ENCODE data around the gene GATAD2B.
"Not testable (repeated sequence)": the region's sequence is repeated elsewhere in the genome, so short reads cannot be mapped to it uniquely, and the experiment has no call there.

The GATAD2B gene

GRCh38 chr1:153888533-153888932 is 34.2 kb downstream of the GATAD2B start:
- DNase-seq (ENCODE audit: low read depth in 2 of 2), result no peak

- no peak for DNase-seq (ENCODE audit: low read depth in 2 of 2)
These were observed 36.6 kb downstream of the GATAD2B start for GRCh38 chr1:153886127-153886526.

GRCh38 chr1:153883223-153883622 is 39.5 kb downstream of the GATAD2B start:
- no peak for DNase-seq (ENCODE audit: low read depth in 2 of 2)

- no peak for DNase-seq (ENCODE audit: low read depth in 2 of 2)
These were observed 40.4 kb downstream of the GATAD2B start for GRCh38 chr1:153882296-153882912.

GRCh38 chr1:153881751-153882150 is 41.0 kb downstream of the GATAD2B start:
- DNase-seq (ENCODE audit: low read depth in 2 of 2), result no peak

GRCh38 chr1:153880962-153881361 is 41.8 kb downstream of the GATAD2B start:
- DNase-seq (ENCODE audit: low read depth in 2 of 2), result no peak

GRCh38 chr1:153880024-153880423 is 42.7 kb downstream of the GATAD2B start:
- no peak for DNase-seq (ENCODE audit: low read depth in 2 of 2)

GRCh38 chr1:153877112-153877511 is 45.7 kb downstream of the GATAD2B start:
- no peak for DNase-seq (ENCODE audit: low read depth in 2 of 2)

GRCh38 chr1:153872934-153873333 is 49.8 kb downstream of the GATAD2B start:
- DNase-seq (ENCODE audit: low read depth in 2 of 2), result no peak

GRCh38 chr1:153872331-153872730 is 50.4 kb downstream of the GATAD2B start:
- no peak for DNase-seq (ENCODE audit: low read depth in 2 of 2)

- DNase-seq (ENCODE audit: low read depth in 2 of 2), result no peak
These were observed 53.3 kb downstream of the GATAD2B start for GRCh38 chr1:153869486-153869885.

GRCh38 chr1:153866045-153866850 is 56.5 kb downstream of the GATAD2B start:
- no peak for DNase-seq (ENCODE audit: low read depth in 2 of 2)

- no peak for DNase-seq (ENCODE audit: low read depth in 2 of 2)
These were observed 62.5 kb downstream of the GATAD2B start for GRCh38 chr1:153860285-153860684.

GRCh38 chr1:153857505-153857904 is 65.3 kb downstream of the GATAD2B start:
- no peak for DNase-seq (ENCODE audit: low read depth in 2 of 2)

- DNase-seq (ENCODE audit: low read depth in 2 of 2), result no peak
These were observed 66.0 kb downstream of the GATAD2B start for GRCh38 chr1:153856763-153857162.

- no peak for DNase-seq (ENCODE audit: low read depth in 2 of 2)
These were observed 70.6 kb downstream of the GATAD2B start for GRCh38 chr1:153852170-153852569.

GRCh38 chr1:153849487-153850185 is 73.1 kb downstream of the GATAD2B start:
- no peak for DNase-seq (ENCODE audit: low read depth in 2 of 2)

- no peak for DNase-seq (ENCODE audit: low read depth in 2 of 2)
These were observed 74.0 kb downstream of the GATAD2B start for GRCh38 chr1:153848805-153849204.

- DNase-seq (ENCODE audit: low read depth in 2 of 2), result no peak
These were observed 77.6 kb downstream of the GATAD2B start for GRCh38 chr1:153845158-153845557.

- DNase-seq (ENCODE audit: low read depth in 2 of 2), result not testable (repeated sequence)
These were observed 78.4 kb downstream of the GATAD2B start for GRCh38 chr1:153844349-153844748.

- DNase-seq (ENCODE audit: low read depth in 2 of 2), result no peak
These were observed 80.7 kb downstream of the GATAD2B start for GRCh38 chr1:153842006-153842471.

- no peak for DNase-seq (ENCODE audit: low read depth in 2 of 2)
These were observed 81.2 kb downstream of the GATAD2B start for GRCh38 chr1:153841463-153841994.
